HG03064 (cell line): Measurements from ENCODE around the gene TMEM18.

Source experiments
- ATAC-seq: cut with Tn5 transposase; IDR thresholded peaks from one replicate; pipeline ENCODE4 v1.9.1; 2021; ENCODE audit warnings: low read depth; ENCODE audit not compliant: unreplicated experiment

TMEM18 gene

DNA sequence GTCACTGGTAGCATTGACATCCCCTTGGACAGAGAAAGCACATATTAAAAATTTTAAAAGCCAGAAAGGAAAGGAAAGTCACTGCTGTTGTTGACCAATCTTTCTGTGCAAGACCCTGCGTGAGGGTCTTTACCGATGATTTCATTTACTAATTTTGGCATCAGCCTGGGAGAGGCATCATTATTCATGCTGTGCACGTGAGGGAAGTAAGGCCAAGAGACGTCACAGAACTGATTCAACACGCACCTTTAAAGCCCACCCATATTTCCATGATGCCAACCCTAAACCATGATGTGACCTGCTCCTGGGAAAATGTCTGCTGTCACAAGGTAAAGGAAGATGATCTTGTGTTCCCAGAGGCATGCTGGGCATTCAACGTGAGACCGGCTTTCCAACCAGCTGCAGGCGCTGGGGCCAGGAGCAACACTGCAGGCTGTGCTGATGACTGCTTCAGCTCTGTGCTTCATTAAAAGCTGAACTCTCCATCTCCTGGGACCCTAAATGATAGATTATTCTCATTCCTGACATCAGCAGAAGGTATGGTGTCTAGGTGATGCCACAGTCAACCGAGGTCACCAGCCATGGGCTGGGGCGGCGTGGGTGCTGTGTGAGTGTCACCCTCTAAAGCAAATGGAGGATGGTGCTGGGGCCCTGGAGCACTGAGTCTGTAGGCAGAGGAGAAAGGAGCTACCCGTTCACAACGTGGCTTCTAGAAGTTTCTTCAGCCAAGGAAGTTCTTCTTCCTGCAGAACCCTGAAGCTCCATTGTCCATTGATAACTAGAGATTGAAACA lies 53.9 kb downstream of the TMEM18 start:
- ATAC-seq: no peak

DNA sequence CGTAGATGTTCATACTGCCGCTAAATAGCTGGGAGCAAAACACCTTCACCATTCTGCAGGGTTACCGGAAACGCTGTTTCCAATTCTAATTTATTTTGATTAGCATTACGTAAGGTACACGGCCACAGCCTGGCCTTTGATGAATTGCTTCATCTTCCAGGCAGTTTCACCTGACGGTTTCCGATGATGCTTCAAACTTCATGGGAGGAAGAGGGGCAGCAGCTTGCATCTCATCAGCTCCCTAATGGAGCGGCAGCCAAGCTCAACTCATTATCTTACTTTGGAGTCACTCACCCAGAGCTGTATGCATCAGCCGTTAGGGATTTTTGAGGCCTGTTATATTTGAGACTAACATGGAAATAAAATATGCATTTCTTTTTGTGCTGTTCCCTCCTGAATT lies 54.8 kb downstream of the TMEM18 start:
- no peak for ATAC-seq

DNA sequence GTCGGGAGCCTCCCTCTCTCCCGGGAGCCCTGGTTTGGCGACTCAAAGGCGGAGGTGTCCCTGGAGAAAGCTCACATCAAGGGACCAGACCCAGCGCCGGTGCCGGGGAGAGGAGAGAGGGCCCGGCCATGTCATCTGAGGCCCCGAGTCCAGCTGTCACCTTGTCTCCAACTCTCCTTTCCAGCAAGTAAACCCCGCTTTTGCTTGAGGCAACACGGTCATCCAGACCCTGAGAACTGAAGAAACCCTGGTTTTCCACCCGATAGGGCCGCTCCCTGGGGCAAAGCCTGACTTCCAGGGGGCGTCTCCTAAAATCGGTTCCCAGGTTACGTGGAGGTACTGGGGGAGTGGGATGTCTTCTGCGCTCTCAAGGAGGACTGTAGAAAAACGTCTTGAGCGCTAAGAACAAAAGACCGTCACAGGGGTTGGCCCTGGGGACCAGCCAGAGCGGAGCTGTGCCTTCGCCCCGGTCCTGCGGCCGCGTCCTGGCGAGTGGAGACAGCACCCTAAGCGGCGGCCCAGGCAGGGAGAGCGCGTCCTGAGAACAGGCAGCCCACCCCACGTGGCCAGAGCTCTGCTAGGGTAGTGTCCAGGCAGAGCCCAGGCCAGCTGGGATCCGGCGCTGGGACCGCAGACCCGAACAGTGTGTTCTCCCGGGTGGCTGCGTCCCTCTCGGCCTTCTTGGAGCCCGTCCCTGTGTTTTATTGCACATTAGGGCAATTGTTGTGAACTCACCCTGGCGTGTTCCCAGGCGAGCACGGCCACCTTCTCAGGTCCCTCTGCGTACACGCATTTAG lies 55.7 kb downstream of the TMEM18 start:
- ATAC-seq: no peak

DNA sequence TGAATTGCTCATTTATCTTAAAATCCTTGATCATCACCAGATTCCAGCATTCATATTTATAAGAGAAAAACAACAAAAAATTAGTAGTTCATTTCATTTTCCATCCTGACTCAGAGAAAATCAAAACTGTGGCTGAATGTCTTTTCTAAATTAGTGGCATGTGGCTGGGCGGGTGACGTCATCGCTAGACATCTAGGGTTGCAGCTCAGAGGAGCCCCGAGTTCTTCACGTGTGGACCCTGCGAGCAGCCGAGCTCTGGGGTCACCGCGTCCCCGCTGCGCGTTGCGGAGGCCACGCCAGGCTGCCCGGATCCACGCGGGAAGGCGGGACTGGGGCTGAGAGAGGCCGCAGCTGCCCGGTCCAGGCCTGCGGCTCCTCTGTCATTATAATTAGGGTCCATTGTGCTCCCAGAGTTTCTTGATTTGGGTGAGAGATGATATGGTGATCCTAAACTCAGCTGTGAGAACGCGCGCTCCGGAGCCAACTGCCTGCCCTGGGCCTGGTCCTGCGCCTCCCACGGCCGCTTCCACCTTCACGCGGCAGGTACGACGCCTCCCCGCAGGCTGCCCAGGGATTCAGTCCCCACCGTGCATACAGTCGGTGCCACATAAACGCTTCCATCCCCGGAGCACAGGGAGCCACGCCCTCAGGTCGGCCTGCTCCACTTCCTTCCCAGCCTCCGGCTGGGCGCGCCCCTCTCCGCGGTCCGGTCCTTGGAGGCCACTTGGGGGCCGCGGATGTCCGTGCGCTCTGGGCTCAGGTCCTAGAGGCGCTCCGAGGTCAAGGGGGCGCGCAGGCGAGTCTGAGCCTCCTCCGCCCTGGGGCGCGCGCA lies 56.5 kb downstream of the TMEM18 start:
- ATAC-seq: no peak

DNA sequence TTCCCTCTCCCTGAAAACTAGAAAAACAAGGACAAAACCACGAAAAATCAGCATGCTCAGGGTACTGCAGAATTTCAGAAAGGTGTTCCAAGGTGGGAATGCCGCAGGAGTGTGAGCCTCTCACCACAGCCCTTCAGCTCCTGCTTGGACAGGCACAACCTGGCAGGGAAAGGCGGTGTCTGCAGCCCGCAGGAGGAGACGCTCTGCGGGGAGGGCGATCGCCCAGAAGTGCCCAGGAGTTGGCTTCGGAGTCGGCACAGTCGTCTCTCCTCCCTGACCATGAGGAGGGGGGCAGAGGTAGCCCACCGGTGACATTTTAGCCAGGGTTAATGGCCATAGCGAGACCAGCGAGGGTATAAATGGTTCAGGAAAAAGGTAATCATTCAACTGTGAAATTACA lies 57.2 kb downstream of the TMEM18 start:
- no peak for ATAC-seq

DNA sequence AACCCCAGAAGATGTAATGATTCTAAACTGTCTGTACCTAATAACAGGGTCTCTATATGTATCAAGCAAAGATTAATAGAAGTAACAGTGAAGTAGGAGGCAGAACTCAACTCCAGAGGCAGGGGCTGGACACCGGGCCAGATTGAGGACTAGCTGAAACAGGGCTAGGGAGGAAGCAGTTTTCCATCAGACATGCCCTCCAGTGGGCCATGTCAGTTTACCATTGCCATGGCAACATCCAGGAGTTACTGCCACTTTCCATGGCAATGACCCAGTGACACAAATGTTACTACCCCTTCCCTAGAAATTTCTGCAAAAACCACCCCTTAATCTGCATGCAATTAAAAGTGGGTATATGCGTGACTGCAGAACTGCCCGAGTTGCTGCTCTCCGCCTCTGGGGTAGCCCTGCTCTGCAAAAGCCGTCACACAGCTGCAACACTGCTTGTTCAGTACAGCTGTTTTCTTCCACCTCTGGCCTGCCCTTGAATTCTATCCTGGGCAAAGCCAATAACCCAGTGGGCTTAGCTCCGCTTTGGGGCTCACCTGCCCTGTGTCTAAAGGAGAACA lies 58.7 kb downstream of the TMEM18 start:
- no peak for ATAC-seq

DNA sequence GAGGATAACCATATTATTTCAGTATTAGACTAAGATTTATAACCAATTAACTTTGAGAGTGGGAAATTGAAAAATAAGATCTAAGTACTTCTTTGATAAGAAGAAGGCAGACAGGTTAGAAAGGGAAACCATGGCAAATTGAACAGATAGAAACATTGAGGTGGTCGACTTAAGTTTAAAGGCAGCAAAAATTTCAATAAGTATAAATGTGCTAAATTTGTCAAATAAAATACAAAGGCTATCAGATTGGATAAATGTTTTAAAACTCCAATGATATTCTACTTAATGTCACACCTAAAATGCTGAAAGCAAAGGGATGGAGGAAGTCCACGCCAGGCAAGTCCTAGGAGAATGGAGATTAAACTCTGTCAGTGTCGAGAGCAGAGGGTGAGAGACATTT lies 59.2 kb downstream of the TMEM18 start:
- ATAC-seq: no peak
